ENCODE results near the gene RALGPS1. TPM values are rescaled to one million over a fixed set of nuclear protein-coding genes. Genes with fewer than 3 reads are reported as not detected.

RALGPS1 gene
- total and polyA plus RNA-seq, 2 of the 8 experiments (the other 6 are each of a cell fraction or from before 2014, with no cell fraction given) = 20.0 to 23.5 TPM

GRCh38 chr9:126915846-126916543 is 1.4 kb downstream of the RALGPS1 start (continued):
- TF ChIP-seq SP1 (IDR thresholded peaks at IDR 0.05; ENCODE audit: low read depth, low read length) = no peak
- TF ChIP-seq SUZ12 (IDR thresholded peaks at IDR 0.05; ENCODE audit: low read length) = no peak
- TF ChIP-seq, protein P1, sequence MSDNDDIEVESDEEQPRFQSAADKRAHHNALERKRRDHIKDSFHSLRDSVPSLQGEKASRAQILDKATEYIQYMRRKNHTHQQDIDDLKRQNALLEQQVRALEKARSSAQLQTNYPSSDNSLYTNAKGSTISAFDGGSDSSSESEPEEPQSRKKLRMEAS (IDR thresholded peaks at IDR 0.05) = no peak
- no peak for TF ChIP-seq E2F6 (IDR thresholded peaks at IDR 0.05)
- TF ChIP-seq ZNF274 (IDR thresholded peaks at IDR 0.05; ENCODE audit: borderline replicate concordance, extremely low read depth, low read length) = no peak
- no peak for TF ChIP-seq USF2 (IDR thresholded peaks at IDR 0.05; ENCODE audit: low read length)

Data from H1 (cell line).